Mucosa of rectum (tissue), 2 donors: ENCODE data around the gene AMACR.

Experiments
- H3K27ac ChIP-seq, 2 donors: one replicate each; pipeline ENCODE4 v1.7.0; 2013; ENCODE audit warnings: inconsistent platforms in 2 of 2, low read depth in 2 of 2, low read length in 2 of 2
- H3K27me3 ChIP-seq, 2 donors: one replicate each; pipeline ENCODE4 v1.7.0; 2013; ENCODE audit warnings: low read length in 2 of 2; ENCODE audit not compliant: control insufficient read depth in 2 of 2, insufficient read depth in 2 of 2
- H3K36me3 ChIP-seq, 2 donors: one replicate each; pipeline ENCODE4 v1.7.0; 2013; ENCODE audit warnings: low read length in 2 of 2; ENCODE audit not compliant: control insufficient read depth in 2 of 2, insufficient read depth in 2 of 2
- H3K4me1 ChIP-seq, 2 donors: one replicate each; pipeline ENCODE4 v1.7.0; 2013; ENCODE audit warnings: low read length in 2 of 2, mild to moderate bottlenecking in 1 of 2; ENCODE audit not compliant: control insufficient read depth in 2 of 2, insufficient read depth in 2 of 2
- H3K4me3 ChIP-seq, 2 donors: one replicate each; pipeline ENCODE4 v1.7.0; 2013; ENCODE audit warnings: low read length in 2 of 2
- H3K9ac ChIP-seq, 2 donors: one replicate each; pipeline ENCODE4 v1.7.0; 2013; ENCODE audit warnings: low read length in 2 of 2, low read depth in 1 of 2, mild to moderate bottlenecking in 1 of 2
- H3K9me3 ChIP-seq, 2 donors: one replicate each; pipeline ENCODE4 v1.7.0; 2013; ENCODE audit warnings: low read length in 2 of 2; ENCODE audit not compliant: control insufficient read depth in 2 of 2
- donor health status: healthy.
- donor health status: Normal muscosa, but diverticular disease.

AMACR gene

GRCh38 chr5:34007621-34008600 is at the start of gene AMACR:
TSS of gene AMACR (minus strand) at chr5:34008050. CDS start at chr5:34008019, 31 bp downstream.
- Histone ChIP-seq H3K9ac (peak within 1 kb of the TSS; percentile 85 to 88), H3K4me3 (peak within 1 kb of the TSS; percentile 83 to 92), H3K27ac (peak within 1 kb of the TSS; percentile 95), H3K27me3 (no peaks in the 10 kb centered on the region), H3K4me1 (peaks cover 20 to 39% of the 10 kb centered on the region in 2 donors), H3K9me3 (no peaks in the 10 kb centered on the region), H3K36me3 (peaks cover 9 to 16% of the 10 kb centered on the region in 2 donors)

- Histone ChIP-seq H3K36me3 (no peaks in the 10 kb centered on the region), H3K4me1 (no peaks in the 10 kb centered on the region), H3K27ac (no peak overlapping the region), H3K4me3 (no peak overlapping the region), H3K27me3 (no peaks in the 10 kb centered on the region), H3K9me3 (no peaks in the 10 kb centered on the region), H3K9ac (no peak overlapping the region)
Measured at GRCh38 chr5:34057569-34057968, 49.7 kb upstream of the AMACR start.

- Histone ChIP-seq H3K4me1 (no peaks in the 10 kb centered on the region), H3K9ac (no peak overlapping the region), H3K27ac (no peak overlapping the region), H3K4me3 (no peak overlapping the region), H3K36me3 (no peaks in the 10 kb centered on the region), H3K27me3 (no peaks in the 10 kb centered on the region), H3K9me3 (no peaks in the 10 kb centered on the region)
Measured at GRCh38 chr5:34057118-34057517, 49.3 kb upstream of the AMACR start.

- Histone ChIP-seq H3K4me1 (no peaks in the 10 kb centered on the region), H3K9me3 (no peaks in the 10 kb centered on the region), H3K9ac (no peak overlapping the region), H3K36me3 (peaks cover 3 to 4% of the 10 kb centered on the region in 2 donors), H3K27ac (no peak overlapping the region), H3K27me3 (no peaks in the 10 kb centered on the region), H3K4me3 (no peak overlapping the region)
Measured at GRCh38 chr5:34055667-34056066, 47.8 kb upstream of the AMACR start.

GRCh38 chr5:34054400-34054729 is 46.5 kb upstream of the AMACR start:
- peaks cover 4 to 6% of the 10 kb centered on the region in 2 donors for H3K36me3 ChIP-seq
- H3K4me3 ChIP-seq, result no peak overlapping the region
- H3K27ac ChIP-seq, result no peak overlapping the region
- H3K4me1 ChIP-seq, result no peaks in the 10 kb centered on the region
- no peaks in the 10 kb centered on the region for H3K9me3 ChIP-seq
- H3K27me3 ChIP-seq, result no peaks in the 10 kb centered on the region
- no peak overlapping the region for H3K9ac ChIP-seq

GRCh38 chr5:34053571-34054399 is 45.9 kb upstream of the AMACR start:
- Histone ChIP-seq H3K4me1 (no peaks in the 10 kb centered on the region), H3K9me3 (no peaks in the 10 kb centered on the region), H3K27me3 (no peaks in the 10 kb centered on the region), H3K4me3 (no peak overlapping the region), H3K9ac (no peak overlapping the region), H3K36me3 (peaks cover 4 to 6% of the 10 kb centered on the region in 2 donors), H3K27ac (no peak overlapping the region)

GRCh38 chr5:34053133-34053532 is 45.3 kb upstream of the AMACR start:
- Histone ChIP-seq H3K4me3 (no peak overlapping the region), H3K36me3 (peaks cover 4 to 6% of the 10 kb centered on the region in 2 donors), H3K9ac (no peak overlapping the region), H3K27me3 (no peaks in the 10 kb centered on the region), H3K4me1 (no peaks in the 10 kb centered on the region), H3K9me3 (no peaks in the 10 kb centered on the region), H3K27ac (no peak overlapping the region)

GRCh38 chr5:34051374-34051980 is 43.6 kb upstream of the AMACR start:
- Histone ChIP-seq H3K4me3 (no peak overlapping the region), H3K4me1 (no peaks in the 10 kb centered on the region), H3K9me3 (no peaks in the 10 kb centered on the region), H3K27me3 (no peaks in the 10 kb centered on the region), H3K36me3 (peaks cover 4 to 6% of the 10 kb centered on the region in 2 donors), H3K27ac (no peak overlapping the region), H3K9ac (no peak overlapping the region)

- H3K9me3 ChIP-seq, result no peaks in the 10 kb centered on the region
- no peak overlapping the region for H3K27ac ChIP-seq
- H3K9ac ChIP-seq, result no peak overlapping the region
- H3K4me1 ChIP-seq, result peaks cover 0 to 4% of the 10 kb centered on the region in 2 donors
- H3K4me3 ChIP-seq, result no peak overlapping the region
- peaks cover 4 to 6% of the 10 kb centered on the region in 2 donors for H3K36me3 ChIP-seq
- no peaks in the 10 kb centered on the region for H3K27me3 ChIP-seq
Measured at GRCh38 chr5:34047774-34048572, 40.1 kb upstream of the AMACR start.
